HL-60/S4 treated with phorbol 12-myristate 13-acetate at 8.2 ng/mL for 4 days and 3 days (cell line): ENCODE data around the gene ACOT6.
"Not testable (repeated sequence)": the region's sequence is repeated elsewhere in the genome, so short reads cannot be mapped to it uniquely, and the experiment has no call there.

ENCODE experiments used
- in situ Hi-C: fragments of 300-500 bp; cut with MboI; formaldehyde crosslinking; loops from 2 replicates; pipeline ENCODE4 v1.15.0; 2022; ENCODE audit warnings: low sequenced_read_pairs

Gene ACOT6

DNA sequence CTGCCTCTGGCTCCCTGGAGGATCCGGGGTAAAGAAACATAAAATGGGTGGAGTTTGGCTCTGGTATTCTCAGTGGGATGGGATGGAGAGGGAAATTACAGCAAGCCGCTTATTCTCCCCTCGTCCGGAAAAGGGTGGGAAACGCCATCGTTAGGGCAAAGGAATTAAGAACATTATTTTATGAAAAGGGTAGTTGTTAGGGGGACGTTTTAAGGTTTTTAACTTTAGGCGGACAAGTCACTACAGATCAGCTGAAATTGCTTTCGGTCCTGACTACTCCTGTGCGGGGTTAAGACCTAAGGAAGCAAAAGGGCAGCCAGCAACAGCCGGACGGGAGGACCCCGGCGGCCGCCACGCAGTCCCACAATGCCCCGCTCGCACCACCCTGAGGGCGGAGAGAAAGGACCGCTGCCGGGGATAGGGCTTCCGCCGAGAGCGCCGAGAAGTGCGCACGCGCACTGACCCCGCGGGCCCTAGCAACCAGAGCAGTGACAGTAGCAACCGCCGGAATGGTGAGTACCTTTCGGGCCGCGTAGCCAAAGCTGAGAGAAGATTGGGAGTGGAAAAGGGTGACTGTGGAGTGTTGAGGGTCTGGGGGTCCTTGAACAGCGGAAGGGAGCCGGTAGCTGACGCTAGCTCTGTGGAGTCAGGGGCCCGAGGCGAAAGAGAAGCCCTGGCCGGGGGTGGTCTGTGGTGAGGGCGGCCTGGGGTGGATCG is 32.4 kb downstream of the ACOT6 start, which contains the start of gene DNAL1:
Gene DNAL1 (plus strand): TSS at position 456 of the 717 bp plus-strand sequence. CDS start 54 bp downstream, at position 510.
- in situ Hi-C loops = no loop called here

DNA sequence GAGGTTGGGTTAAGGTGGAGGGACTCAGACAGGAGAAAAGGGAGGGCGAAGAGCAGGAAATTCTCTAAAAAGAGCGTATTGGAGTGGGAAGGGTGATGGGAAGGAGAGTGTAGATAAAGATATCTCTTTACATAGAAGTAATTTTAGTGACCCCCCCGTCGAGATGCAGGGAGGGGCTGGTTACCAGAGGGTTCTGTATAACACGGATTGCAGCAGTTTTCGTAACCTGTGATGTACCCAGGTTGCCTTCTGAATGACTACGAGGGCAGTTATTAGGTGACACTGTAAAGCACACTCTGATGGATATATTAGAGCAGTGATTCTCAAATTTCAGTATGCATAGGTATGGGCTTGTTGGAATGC is 32.9 kb downstream of the ACOT6 start:
- in situ Hi-C loops = no loop called here

- in situ Hi-C loops = no loop called here
Measured at GRCh38 chr14:73651005-73651404, 38.7 kb downstream of the ACOT6 start.

DNA sequence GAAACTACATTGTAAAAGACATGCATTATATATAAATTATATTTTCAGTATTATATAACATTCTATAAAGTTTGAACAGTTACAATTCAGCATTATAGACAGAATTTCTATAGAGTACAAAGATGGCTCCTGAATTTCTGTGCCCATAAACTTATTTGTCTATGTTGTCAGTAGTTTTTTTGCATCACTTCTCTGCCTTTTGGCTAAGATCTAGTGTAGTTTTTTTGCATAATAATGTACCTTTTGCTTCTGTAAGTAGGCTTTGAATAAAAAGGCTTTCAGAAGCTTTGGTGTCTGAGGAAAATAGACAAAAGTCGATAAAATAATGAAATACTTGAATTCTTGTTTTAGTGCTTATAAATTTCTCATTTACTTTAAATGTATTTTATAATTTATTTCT is 43.5 kb downstream of the ACOT6 start:
- in situ Hi-C loops = no loop called here

DNA sequence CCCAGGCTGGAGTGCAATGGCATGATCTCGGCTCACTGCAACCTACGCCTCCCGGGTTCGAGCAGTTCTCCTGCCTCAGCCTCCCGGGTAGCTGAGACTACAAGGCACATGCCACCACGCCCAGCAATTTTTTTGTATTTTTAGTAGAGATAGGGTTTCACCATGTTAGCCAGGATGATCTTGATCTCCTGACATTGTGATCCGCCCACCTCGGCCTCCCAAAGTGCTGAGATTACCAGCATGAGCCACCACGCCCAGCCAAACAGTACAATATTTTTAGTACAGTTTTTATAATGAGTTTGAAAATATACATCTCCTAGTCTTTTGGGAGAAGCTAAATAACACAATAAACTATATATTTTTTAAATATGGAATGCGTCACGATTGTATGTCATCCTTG is 46.9 kb downstream of the ACOT6 start:
- in situ Hi-C loops = not testable (repeated sequence)

- in situ Hi-C loops = no loop called here
Measured at GRCh38 chr14:73660511-73660910, 48.2 kb downstream of the ACOT6 start.

DNA sequence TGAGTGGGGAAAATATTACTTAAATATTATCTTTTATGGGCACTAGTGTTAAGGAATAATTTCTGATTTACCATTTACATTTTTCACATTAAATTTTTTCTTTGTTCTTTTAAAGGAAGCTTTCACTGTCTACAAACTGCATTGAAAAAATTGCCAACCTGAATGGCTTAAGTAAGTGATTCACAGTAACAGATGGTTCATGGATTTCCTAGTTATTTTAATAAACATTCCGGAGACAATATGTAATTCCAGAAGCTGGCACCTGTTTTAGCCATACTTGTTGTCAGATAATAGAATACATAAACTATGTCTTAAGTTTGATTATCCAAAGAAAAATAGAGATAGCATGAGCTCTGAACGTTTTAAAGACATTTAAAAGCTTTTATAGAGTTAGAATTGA is 49.6 kb downstream of the ACOT6 start:
- in situ Hi-C loops = no loop called here

GRCh38 chr14:73662487-73662943 is 50.2 kb downstream of the ACOT6 start:
- in situ Hi-C loops = no loop called here

GRCh38 chr14:73663548-73664212 is 51.4 kb downstream of the ACOT6 start:
- in situ Hi-C loops = no loop called here

DNA sequence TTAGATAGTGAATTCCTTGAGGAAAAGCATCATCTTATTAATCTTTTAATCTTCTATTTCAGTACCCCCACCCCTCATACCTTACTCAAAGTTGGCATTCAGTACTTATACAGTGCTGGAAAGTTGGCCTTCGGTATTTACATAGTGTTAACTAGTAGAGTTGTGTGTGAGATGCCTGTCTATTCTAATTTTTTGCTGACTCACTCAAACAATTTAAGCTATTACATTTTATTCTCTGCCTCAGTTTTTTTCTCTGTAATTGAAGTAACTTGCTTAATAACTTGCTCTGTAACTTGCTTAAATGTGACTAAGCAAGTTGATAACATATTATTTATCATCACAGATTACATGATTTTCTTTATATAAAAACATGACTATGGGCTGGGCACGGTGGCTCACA is 52.8 kb downstream of the ACOT6 start:
- in situ Hi-C loops = no loop called here

GRCh38 chr14:73666583-73666982 is 54.3 kb downstream of the ACOT6 start:
- in situ Hi-C loops = no loop called here

DNA sequence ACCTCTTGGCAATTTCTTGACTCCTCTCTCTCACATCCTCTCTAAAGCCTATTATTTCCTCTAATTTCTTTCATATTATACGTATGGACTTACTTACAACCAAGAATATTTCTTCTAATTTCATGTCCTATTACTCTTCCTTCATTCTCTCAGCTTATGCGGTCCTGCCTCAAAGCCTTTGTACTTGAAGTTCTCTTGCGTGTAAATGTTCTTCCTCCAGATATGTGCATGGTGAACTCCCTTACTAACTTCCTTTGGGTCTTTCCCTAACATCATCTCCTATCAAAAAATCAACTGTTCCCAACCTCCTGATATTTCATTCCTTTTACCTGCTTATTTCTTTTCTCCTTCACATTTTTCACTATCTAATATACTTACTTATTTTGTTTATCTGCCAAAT is 55.5 kb downstream of the ACOT6 start:
- in situ Hi-C loops = no loop called here
